ENCODE results near the gene NFS1. TPM values are rescaled to one million over a fixed set of nuclear protein-coding genes. Genes with fewer than 3 reads are reported as not detected.
A peak's percentile ranks its signal among the peaks of the same experiment; 100 is the strongest.
"Not testable (repeated sequence)": the region's sequence is repeated elsewhere in the genome, so short reads cannot be mapped to it uniquely, and the experiment has no call there.

The NFS1 gene
- total RNA-seq, 3 donors from 2014 or later = 29.0 to 39.4 (median 38.4) TPM

GRCh38 chr20:35686872-35687271 is 12.3 kb downstream of the NFS1 start:
- H3K36me3 Mint-ChIP-seq (ENCODE audit: insufficient read depth) = peaks cover 25% of the 10 kb centered on the region
- not testable (repeated sequence) for H3K4me1 Mint-ChIP-seq (ENCODE audit: low read depth); H3K9me3 Mint-ChIP-seq; ATAC-seq; H3K4me3 Mint-ChIP-seq; DNase-seq; H3K27me3 Mint-ChIP-seq (ENCODE audit: low read depth)

- not testable (repeated sequence) for H3K4me3 Mint-ChIP-seq; H3K9me3 Mint-ChIP-seq; H3K4me1 Mint-ChIP-seq (ENCODE audit: low read depth); DNase-seq; ATAC-seq; H3K27me3 Mint-ChIP-seq (ENCODE audit: low read depth)
- peaks cover 26% of the 10 kb centered on the region for H3K36me3 Mint-ChIP-seq (ENCODE audit: insufficient read depth)
These were observed 13.8 kb downstream of the NFS1 start for GRCh38 chr20:35685368-35685767.

- H3K4me1 Mint-ChIP-seq (ENCODE audit: low read depth) = no peaks in the 10 kb centered on the region
- peaks cover 11% of the 10 kb centered on the region for H3K36me3 Mint-ChIP-seq (ENCODE audit: insufficient read depth)
- DNase-seq (no peak), ATAC-seq (no peak)
- H3K9me3 Mint-ChIP-seq = no peaks in the 10 kb centered on the region
- no peaks in the 10 kb centered on the region for H3K27me3 Mint-ChIP-seq (ENCODE audit: low read depth)
- H3K4me3 Mint-ChIP-seq = no peak overlapping the region
These were observed 17.2 kb downstream of the NFS1 start for GRCh38 chr20:35681960-35682359.

- Mint-ChIP-seq H3K27me3 (ENCODE audit: low read depth) (no peaks in the 10 kb centered on the region), H3K4me3 (no peak overlapping the region), H3K4me1 (ENCODE audit: low read depth) (no peaks in the 10 kb centered on the region), H3K36me3 (ENCODE audit: insufficient read depth) (peaks cover 14% of the 10 kb centered on the region), H3K9me3 (no peaks in the 10 kb centered on the region)
- ATAC-seq = no peak
- no peak for DNase-seq
These were observed 18.5 kb downstream of the NFS1 start for GRCh38 chr20:35680452-35681183.

- Mint-ChIP-seq H3K27me3 (ENCODE audit: low read depth) (no peaks in the 10 kb centered on the region), H3K4me3 (no peak overlapping the region), H3K36me3 (ENCODE audit: insufficient read depth) (peaks cover 40% of the 10 kb centered on the region), H3K9me3 (no peaks in the 10 kb centered on the region), H3K4me1 (ENCODE audit: low read depth) (no peaks in the 10 kb centered on the region)
- no peak for ATAC-seq
- no peak for DNase-seq
These were observed 24.2 kb downstream of the NFS1 start for GRCh38 chr20:35674921-35675320.

- H3K36me3 Mint-ChIP-seq (ENCODE audit: insufficient read depth) = peaks cover 45% of the 10 kb centered on the region
- no peak overlapping the region for H3K4me3 Mint-ChIP-seq
- no peak for DNase-seq
- no peaks in the 10 kb centered on the region for H3K9me3 Mint-ChIP-seq
- no peaks in the 10 kb centered on the region for H3K4me1 Mint-ChIP-seq (ENCODE audit: low read depth)
- H3K27me3 Mint-ChIP-seq (ENCODE audit: low read depth) = no peaks in the 10 kb centered on the region
- ATAC-seq = no peak
These were observed 25.3 kb downstream of the NFS1 start for GRCh38 chr20:35673884-35674283.

- H3K36me3 Mint-ChIP-seq (ENCODE audit: insufficient read depth) = peaks cover 45% of the 10 kb centered on the region
- ATAC-seq (no peak), DNase-seq (no peak)
- no peaks in the 10 kb centered on the region for H3K27me3 Mint-ChIP-seq (ENCODE audit: low read depth)
- no peaks in the 10 kb centered on the region for H3K9me3 Mint-ChIP-seq
- H3K4me1 Mint-ChIP-seq (ENCODE audit: low read depth) = peaks cover 2% of the 10 kb centered on the region
- H3K4me3 Mint-ChIP-seq = no peak overlapping the region
These were observed 29.5 kb downstream of the NFS1 start for GRCh38 chr20:35669681-35670080.

- Mint-ChIP-seq H3K4me3 (no peak overlapping the region), H3K36me3 (ENCODE audit: insufficient read depth) (peaks cover 42% of the 10 kb centered on the region), H3K27me3 (ENCODE audit: low read depth) (no peaks in the 10 kb centered on the region), H3K9me3 (no peaks in the 10 kb centered on the region), H3K4me1 (ENCODE audit: low read depth) (peaks cover 2% of the 10 kb centered on the region)
- DNase-seq = no peak
- ATAC-seq = no peak
These were observed 29.9 kb downstream of the NFS1 start for GRCh38 chr20:35669221-35669620.

GRCh38 chr20:35665949-35666288 is 33.2 kb downstream of the NFS1 start:
- H3K36me3 Mint-ChIP-seq (ENCODE audit: insufficient read depth) = peaks cover 29% of the 10 kb centered on the region
- peaks cover 26% of the 10 kb centered on the region for H3K4me1 Mint-ChIP-seq (ENCODE audit: low read depth)
- H3K27me3 Mint-ChIP-seq (ENCODE audit: low read depth) = no peaks in the 10 kb centered on the region
- ATAC-seq = no peak
- peak overlapping the region; percentile 43 for H3K4me3 Mint-ChIP-seq
- DNase-seq = no peak
- no peaks in the 10 kb centered on the region for H3K9me3 Mint-ChIP-seq

- peak within 1 kb of the TSS; percentile 94 for H3K4me3 Mint-ChIP-seq
- no peaks in the 10 kb centered on the region for H3K27me3 Mint-ChIP-seq (ENCODE audit: low read depth)
- H3K4me1 Mint-ChIP-seq (ENCODE audit: low read depth) = peaks cover 39% of the 10 kb centered on the region
- DNase-seq (peak; percentile 88), ATAC-seq (peak; percentile 69 to 70)
- H3K9me3 Mint-ChIP-seq = no peaks in the 10 kb centered on the region
- peaks cover 19% of the 10 kb centered on the region for H3K36me3 Mint-ChIP-seq (ENCODE audit: insufficient read depth)
These were observed 34.5 kb downstream of the NFS1 start, which contains the start of the genes CPNE1 and RBM12 for GRCh38 chr20:35664466-35665206. Gene CPNE1 (minus strand): TSS chr20:35664900. CDS start chr20:35632923, 31,977 bp downstream. Gene RBM12 (minus strand): TSS chr20:35664900. CDS start chr20:35655322, 9,578 bp downstream.

GRCh38 chr20:35663516-35664465 is 35.4 kb downstream of the NFS1 start:
- Mint-ChIP-seq H3K36me3 (ENCODE audit: insufficient read depth) (peaks cover 15% of the 10 kb centered on the region), H3K9me3 (no peaks in the 10 kb centered on the region), H3K4me1 (ENCODE audit: low read depth) (peaks cover 46% of the 10 kb centered on the region), H3K27me3 (ENCODE audit: low read depth) (no peaks in the 10 kb centered on the region), H3K4me3 (peak overlapping the region; percentile 94)
- ATAC-seq = peak; percentile 36 to 38
- peak; percentile 40 for DNase-seq

GRCh38 chr20:35662551-35662950 is 36.6 kb downstream of the NFS1 start:
- Mint-ChIP-seq H3K4me3 (peak overlapping the region; percentile 94), H3K36me3 (ENCODE audit: insufficient read depth) (peaks cover 8% of the 10 kb centered on the region), H3K9me3 (no peaks in the 10 kb centered on the region), H3K27me3 (ENCODE audit: low read depth) (no peaks in the 10 kb centered on the region), H3K4me1 (ENCODE audit: low read depth) (peaks cover 56% of the 10 kb centered on the region)
- peak; percentile 5 to 7 for ATAC-seq
- no peak for DNase-seq

- Mint-ChIP-seq H3K4me3 (peak overlapping the region; percentile 94), H3K9me3 (no peaks in the 10 kb centered on the region), H3K36me3 (ENCODE audit: insufficient read depth) (peaks cover 13% of the 10 kb centered on the region), H3K4me1 (ENCODE audit: low read depth) (peaks cover 62% of the 10 kb centered on the region), H3K27me3 (ENCODE audit: low read depth) (no peaks in the 10 kb centered on the region)
- no peak for ATAC-seq
- DNase-seq = no peak
These were observed 37.2 kb downstream of the NFS1 start for GRCh38 chr20:35661908-35662307.

- peak; percentile 23 to 24 for ATAC-seq
- DNase-seq = no peak
- Mint-ChIP-seq H3K27me3 (ENCODE audit: low read depth) (no peaks in the 10 kb centered on the region), H3K4me1 (ENCODE audit: low read depth) (peaks cover 67% of the 10 kb centered on the region), H3K4me3 (peak overlapping the region; percentile 94), H3K9me3 (no peaks in the 10 kb centered on the region), H3K36me3 (ENCODE audit: insufficient read depth) (peaks cover 13% of the 10 kb centered on the region)
These were observed 38.1 kb downstream of the NFS1 start for GRCh38 chr20:35661053-35661452.
